ENCODE measurements around the gene CEACAM4. TPM values are rescaled to one million over a fixed set of nuclear protein-coding genes. Genes with fewer than 3 reads are reported as not detected.

Gene CEACAM4
- total RNA-seq, 1 donor from 2014 or later: not detected

GRCh38 chr19:41591951-41592562 is 34.8 kb downstream of the CEACAM4 start:
- Mint-ChIP-seq H3K9me3 (ENCODE audit: unreplicated experiment) (peaks cover 3% of the 10 kb centered on the region), H3K4me3 (ENCODE audit: unreplicated experiment) (no peak overlapping the region), H3K4me1 (ENCODE audit: unreplicated experiment) (no peaks in the 10 kb centered on the region), H3K27me3 (ENCODE audit: unreplicated experiment) (no peaks in the 10 kb centered on the region), H3K27ac (ENCODE audit: unreplicated experiment) (no peak overlapping the region), H3K36me3 (ENCODE audit: unreplicated experiment) (no peaks in the 10 kb centered on the region)
- DNase-seq (ENCODE audit: extremely low spot score, unreplicated experiment): peak; percentile 66
- TF ChIP-seq CTCF (IDR thresholded peaks at IDR 0.05): no peak

GRCh38 chr19:41590936-41591335 is 35.9 kb downstream of the CEACAM4 start:
- peak; percentile 11 for DNase-seq (ENCODE audit: extremely low spot score, unreplicated experiment)
- no peak overlapping the region for H3K4me3 Mint-ChIP-seq (ENCODE audit: unreplicated experiment)
- no peak for TF ChIP-seq CTCF (IDR thresholded peaks at IDR 0.05)
- H3K36me3 Mint-ChIP-seq (ENCODE audit: unreplicated experiment): no peaks in the 10 kb centered on the region
- no peak overlapping the region for H3K27ac Mint-ChIP-seq (ENCODE audit: unreplicated experiment)
- H3K4me1 Mint-ChIP-seq (ENCODE audit: unreplicated experiment): no peaks in the 10 kb centered on the region
- no peaks in the 10 kb centered on the region for H3K27me3 Mint-ChIP-seq (ENCODE audit: unreplicated experiment)
- H3K9me3 Mint-ChIP-seq (ENCODE audit: unreplicated experiment): peaks cover 3% of the 10 kb centered on the region

- no peak for DNase-seq (ENCODE audit: extremely low spot score, unreplicated experiment)
- Mint-ChIP-seq H3K27ac (ENCODE audit: unreplicated experiment) (no peak overlapping the region), H3K27me3 (ENCODE audit: unreplicated experiment) (no peaks in the 10 kb centered on the region), H3K9me3 (ENCODE audit: unreplicated experiment) (peaks cover 3% of the 10 kb centered on the region), H3K4me1 (ENCODE audit: unreplicated experiment) (no peaks in the 10 kb centered on the region), H3K4me3 (ENCODE audit: unreplicated experiment) (no peak overlapping the region), H3K36me3 (ENCODE audit: unreplicated experiment) (no peaks in the 10 kb centered on the region)
- no peak for TF ChIP-seq CTCF (IDR thresholded peaks at IDR 0.05)
Observed at GRCh38 chr19:41589371-41589770, 37.5 kb downstream of the CEACAM4 start.

GRCh38 chr19:41588497-41589209 is 38.2 kb downstream of the CEACAM4 start:
- H3K9me3 Mint-ChIP-seq (ENCODE audit: unreplicated experiment): peaks cover 6% of the 10 kb centered on the region
- DNase-seq (ENCODE audit: extremely low spot score, unreplicated experiment): no peak
- no peaks in the 10 kb centered on the region for H3K27me3 Mint-ChIP-seq (ENCODE audit: unreplicated experiment)
- no peak for TF ChIP-seq CTCF (IDR thresholded peaks at IDR 0.05)
- no peaks in the 10 kb centered on the region for H3K4me1 Mint-ChIP-seq (ENCODE audit: unreplicated experiment)
- H3K36me3 Mint-ChIP-seq (ENCODE audit: unreplicated experiment): no peaks in the 10 kb centered on the region
- H3K27ac Mint-ChIP-seq (ENCODE audit: unreplicated experiment): no peak overlapping the region
- no peak overlapping the region for H3K4me3 Mint-ChIP-seq (ENCODE audit: unreplicated experiment)

GRCh38 chr19:41587838-41588210 is 39.0 kb downstream of the CEACAM4 start:
- Mint-ChIP-seq H3K4me3 (ENCODE audit: unreplicated experiment) (no peak overlapping the region), H3K27me3 (ENCODE audit: unreplicated experiment) (no peaks in the 10 kb centered on the region), H3K27ac (ENCODE audit: unreplicated experiment) (no peak overlapping the region), H3K36me3 (ENCODE audit: unreplicated experiment) (no peaks in the 10 kb centered on the region), H3K9me3 (ENCODE audit: unreplicated experiment) (peaks cover 15% of the 10 kb centered on the region), H3K4me1 (ENCODE audit: unreplicated experiment) (no peaks in the 10 kb centered on the region)
- peak; percentile 60 for DNase-seq (ENCODE audit: extremely low spot score, unreplicated experiment)
- no peak for TF ChIP-seq CTCF (IDR thresholded peaks at IDR 0.05)
